ENCODE data around the gene HDAC5. TPM values are rescaled to one million over a fixed set of nuclear protein-coding genes. Genes with fewer than 3 reads are reported as not detected.

The HDAC5 gene
- total RNA-seq, 4 donors from 2014 or later: 31.1 to 135 (median 68.0) TPM

DNA sequence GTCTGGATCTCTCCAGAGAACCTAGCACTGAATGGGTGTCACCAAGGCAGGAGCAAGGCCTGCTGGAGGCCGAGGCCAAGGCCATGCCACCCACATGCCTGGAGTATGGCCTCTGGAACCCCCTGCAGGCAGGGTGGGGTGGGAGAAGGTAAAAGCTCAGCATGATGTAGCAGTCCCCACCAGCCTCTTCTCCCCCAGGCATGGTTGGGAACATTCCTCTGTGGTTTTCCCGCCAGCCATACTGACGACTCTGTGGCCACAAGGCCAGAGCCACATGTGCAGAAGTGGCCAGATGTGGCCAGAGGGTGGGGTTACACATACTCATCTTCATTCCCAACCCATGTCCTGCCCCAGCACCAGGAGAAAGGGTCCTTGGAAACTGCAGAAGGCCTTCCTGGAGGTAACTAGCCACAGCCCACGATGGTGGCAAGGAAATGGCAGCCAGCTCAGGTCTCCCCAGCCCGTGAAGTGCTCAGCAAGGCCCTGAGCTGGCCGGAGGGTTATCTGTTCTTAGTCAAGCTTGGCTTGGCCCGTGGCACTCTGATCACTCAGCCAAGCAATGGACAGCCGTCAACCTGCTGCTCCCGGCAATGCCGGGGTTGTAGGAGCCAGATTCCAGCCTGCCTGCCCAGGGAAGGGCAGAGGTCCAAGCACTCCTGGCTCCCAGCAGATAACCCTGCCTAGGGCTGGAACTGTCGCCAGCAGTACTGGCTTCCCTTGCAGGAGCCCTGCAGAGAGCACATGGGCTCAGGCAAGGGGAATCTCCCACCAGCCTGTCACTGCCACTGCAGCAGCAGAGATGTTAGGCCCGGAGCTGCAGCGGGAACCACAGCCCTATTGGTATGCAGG is 26.1 kb downstream of the HDAC5 start:
- TF ChIP-seq POLR2A (IDR thresholded peaks at IDR 0.05): no peak
- TF ChIP-seq, protein P1, sequence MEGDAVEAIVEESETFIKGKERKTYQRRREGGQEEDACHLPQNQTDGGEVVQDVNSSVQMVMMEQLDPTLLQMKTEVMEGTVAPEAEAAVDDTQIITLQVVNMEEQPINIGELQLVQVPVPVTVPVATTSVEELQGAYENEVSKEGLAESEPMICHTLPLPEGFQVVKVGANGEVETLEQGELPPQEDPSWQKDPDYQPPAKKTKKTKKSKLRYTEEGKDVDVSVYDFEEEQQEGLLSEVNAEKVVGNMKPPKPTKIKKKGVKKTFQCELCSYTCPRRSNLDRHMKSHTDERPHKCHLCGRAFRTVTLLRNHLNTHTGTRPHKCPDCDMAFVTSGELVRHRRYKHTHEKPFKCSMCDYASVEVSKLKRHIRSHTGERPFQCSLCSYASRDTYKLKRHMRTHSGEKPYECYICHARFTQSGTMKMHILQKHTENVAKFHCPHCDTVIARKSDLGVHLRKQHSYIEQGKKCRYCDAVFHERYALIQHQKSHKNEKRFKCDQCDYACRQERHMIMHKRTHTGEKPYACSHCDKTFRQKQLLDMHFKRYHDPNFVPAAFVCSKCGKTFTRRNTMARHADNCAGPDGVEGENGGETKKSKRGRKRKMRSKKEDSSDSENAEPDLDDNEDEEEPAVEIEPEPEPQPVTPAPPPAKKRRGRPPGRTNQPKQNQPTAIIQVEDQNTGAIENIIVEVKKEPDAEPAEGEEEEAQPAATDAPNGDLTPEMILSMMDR (IDR thresholded peaks at IDR 0.05): no peak
- Histone ChIP-seq H3K36me3 (peaks cover 10 to 35% (median 11%) of the 10 kb centered on the region in 3 donors), H3K27me3 (no peaks in the 10 kb centered on the region), H3K9me3 (no peaks in the 10 kb centered on the region), H3K4me1 (peaks cover 33 to 78% (median 38%) of the 10 kb centered on the region in 3 donors), H3K4me3 (no peak overlapping the region), H3K27ac (peak overlapping the region; percentile 40 to 92 (median 87))
- no peak for DNase-seq
- intact Hi-C loops (cut with DNase I): no loop called here
- WGBS, 2 donors: 74 to 80% methylated on average over 1 to 3 of the region's 13 CpGs

DNA sequence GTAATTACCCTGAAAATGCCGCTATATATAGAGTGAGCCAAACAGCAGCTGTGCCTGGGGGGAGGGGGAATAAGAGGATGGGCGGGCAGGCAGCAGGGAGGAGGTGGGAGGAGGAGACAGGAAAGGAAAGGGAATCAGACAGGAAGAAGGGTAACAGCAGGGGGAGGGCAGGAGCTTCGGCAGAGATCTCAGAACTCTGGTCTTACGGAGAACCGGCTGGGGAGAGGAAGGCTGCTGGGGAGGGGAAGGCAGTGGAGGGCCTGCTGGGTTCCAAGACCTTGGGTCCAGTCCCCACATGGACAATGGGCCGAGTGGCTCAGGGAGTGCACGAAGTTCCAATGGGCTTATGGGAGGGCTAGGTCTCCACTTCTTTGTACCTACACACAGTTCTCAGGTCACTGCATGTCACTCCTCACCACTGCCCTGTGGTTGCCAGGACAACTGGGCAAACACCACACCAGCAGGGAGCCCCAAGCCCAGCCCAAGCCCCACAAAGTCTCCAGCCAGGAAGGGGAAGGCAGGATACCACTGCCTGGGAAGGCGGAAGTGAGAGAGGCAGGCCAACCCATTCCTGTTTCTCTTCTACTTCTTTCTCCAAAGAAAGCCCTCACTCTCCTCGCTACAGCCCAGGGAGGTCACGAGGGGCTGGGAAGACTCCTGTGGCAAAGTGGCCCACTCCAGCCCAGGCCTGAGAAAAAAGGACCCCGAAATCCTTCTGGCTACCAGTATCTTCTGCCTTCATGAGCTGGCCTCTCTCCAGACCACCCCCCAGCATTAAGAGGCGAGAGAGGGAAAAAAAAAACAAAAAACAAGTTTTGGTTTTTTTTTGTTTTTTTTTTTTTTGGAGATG is 27.6 kb downstream of the HDAC5 start:
- no peak for DNase-seq
- TF ChIP-seq, protein P1 (IDR thresholded peaks at IDR 0.05): peak in 2 of 6 experiments; percentile 14 to 23
- TF ChIP-seq POLR2A (IDR thresholded peaks at IDR 0.05): no peak
- 20 to 22% methylated on average over 12 of the region's 12 CpGs for WGBS, 2 donors
- Histone ChIP-seq H3K4me3 (peak overlapping the region in 3 of 4 donors; percentile 13 to 56 (median 27)), H3K9me3 (no peaks in the 10 kb centered on the region), H3K27me3 (no peaks in the 10 kb centered on the region), H3K36me3 (peaks cover 22 to 40% (median 25%) of the 10 kb centered on the region in 3 donors), H3K27ac (peak overlapping the region; percentile 74 to 92 (median 87)), H3K4me1 (peaks cover 33 to 63% (median 38%) of the 10 kb centered on the region in 3 donors)
- intact Hi-C loops (cut with DNase I): no loop called here

DNA sequence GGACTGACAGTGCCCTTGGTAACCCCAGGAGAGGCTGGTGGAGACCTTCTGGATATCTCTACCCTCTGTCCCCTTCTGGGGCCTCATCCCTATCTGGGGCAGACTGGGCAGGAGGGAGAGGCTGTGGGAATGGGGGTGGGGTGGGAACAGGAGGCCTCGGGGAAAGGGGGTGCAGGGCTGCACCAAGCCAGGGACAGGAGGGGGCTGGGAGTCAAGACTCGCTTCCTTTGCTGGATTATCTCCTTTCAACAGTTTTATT is 28.1 kb downstream of the HDAC5 start:
- Histone ChIP-seq H3K4me3 (peak overlapping the region in 3 of 4 donors; percentile 13 to 56 (median 27)), H3K27me3 (no peaks in the 10 kb centered on the region), H3K4me1 (peaks cover 33 to 58% (median 38%) of the 10 kb centered on the region in 3 donors), H3K36me3 (peaks cover 22 to 46% (median 26%) of the 10 kb centered on the region in 3 donors), H3K27ac (peak overlapping the region; percentile 74 to 92 (median 87)), H3K9me3 (no peaks in the 10 kb centered on the region)
- intact Hi-C loops (cut with DNase I): no loop called here
- DNase-seq: no peak
- WGBS, 2 donors: 3 to 16% methylated on average over 2 of the region's 2 CpGs
- TF ChIP-seq, protein P1 (IDR thresholded peaks at IDR 0.05): no peak
- TF ChIP-seq POLR2A (IDR thresholded peaks at IDR 0.05): no peak

DNA sequence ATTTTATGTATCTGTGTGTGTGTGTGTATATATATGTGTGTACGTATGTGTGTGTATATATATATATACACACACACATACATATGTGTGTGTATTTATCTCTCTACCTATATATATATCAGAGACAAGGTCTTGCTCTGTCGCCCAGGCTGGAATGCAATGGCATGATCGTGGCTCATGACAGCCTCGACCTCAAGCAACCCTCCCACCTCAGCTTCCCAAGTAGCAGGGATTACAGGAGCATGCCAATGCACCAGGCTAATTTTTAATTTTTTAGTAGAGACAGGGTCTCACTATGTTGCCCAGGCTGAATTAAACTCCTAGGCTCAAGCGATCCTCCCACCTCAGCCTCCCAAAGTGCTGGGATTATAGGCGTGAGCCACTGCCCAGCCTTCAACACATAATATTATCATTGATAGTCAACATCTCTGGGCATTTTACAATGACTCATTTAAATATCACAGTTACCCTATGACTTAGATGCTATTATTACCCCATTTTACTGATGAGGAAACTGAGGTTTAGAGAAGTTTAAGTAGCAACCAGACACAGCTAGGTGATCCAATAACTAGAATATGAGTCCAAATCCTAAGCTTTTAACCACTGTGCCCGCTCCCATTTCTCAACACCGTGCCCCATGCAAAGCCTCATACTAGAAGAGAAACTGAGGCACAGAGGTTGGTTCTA is 28.6 kb downstream of the HDAC5 start:
- no peak for TF ChIP-seq POLR2A (IDR thresholded peaks at IDR 0.05)
- TF ChIP-seq, protein P1 (IDR thresholded peaks at IDR 0.05): no peak
- Histone ChIP-seq H3K36me3 (peaks cover 22 to 48% (median 26%) of the 10 kb centered on the region in 3 donors), H3K27ac (peak overlapping the region; percentile 74 to 92 (median 87)), H3K27me3 (no peaks in the 10 kb centered on the region), H3K4me3 (peak overlapping the region in 2 of 4 donors; percentile 27 to 56), H3K4me1 (peaks cover 33 to 54% (median 38%) of the 10 kb centered on the region in 3 donors), H3K9me3 (no peaks in the 10 kb centered on the region)
- intact Hi-C loops (cut with DNase I): no loop called here
- WGBS, 2 donors: 88 to 91% methylated on average over 8 of the region's 8 CpGs
- DNase-seq: no peak
